Measurements from ENCODE around the gene CACNB2.
"Not testable (repeated sequence)": the region's sequence is repeated elsewhere in the genome, so short reads cannot be mapped to it uniquely, and the experiment has no call there.

Gene CACNB2

DNA sequence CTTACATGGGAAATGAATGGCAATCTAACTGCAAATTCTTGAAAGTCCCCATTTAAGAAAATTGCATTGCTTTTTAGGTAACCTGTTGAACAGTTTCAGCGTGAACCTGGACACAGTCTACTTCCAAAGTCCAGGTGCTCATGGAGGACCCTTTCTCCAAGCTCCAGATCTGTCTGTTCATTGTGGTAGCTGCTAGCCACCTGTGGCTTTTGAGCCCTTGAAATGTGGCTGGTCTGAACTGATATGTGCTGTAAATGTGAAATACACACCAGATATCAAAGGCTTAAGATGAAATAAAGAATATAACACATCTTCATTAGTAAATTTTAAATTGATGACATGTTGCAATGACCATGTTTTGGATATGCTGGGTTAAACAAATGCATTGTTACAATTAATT, 4.2 kb downstream of the CACNB2 start:
- TF ChIP-seq, protein P1, sequence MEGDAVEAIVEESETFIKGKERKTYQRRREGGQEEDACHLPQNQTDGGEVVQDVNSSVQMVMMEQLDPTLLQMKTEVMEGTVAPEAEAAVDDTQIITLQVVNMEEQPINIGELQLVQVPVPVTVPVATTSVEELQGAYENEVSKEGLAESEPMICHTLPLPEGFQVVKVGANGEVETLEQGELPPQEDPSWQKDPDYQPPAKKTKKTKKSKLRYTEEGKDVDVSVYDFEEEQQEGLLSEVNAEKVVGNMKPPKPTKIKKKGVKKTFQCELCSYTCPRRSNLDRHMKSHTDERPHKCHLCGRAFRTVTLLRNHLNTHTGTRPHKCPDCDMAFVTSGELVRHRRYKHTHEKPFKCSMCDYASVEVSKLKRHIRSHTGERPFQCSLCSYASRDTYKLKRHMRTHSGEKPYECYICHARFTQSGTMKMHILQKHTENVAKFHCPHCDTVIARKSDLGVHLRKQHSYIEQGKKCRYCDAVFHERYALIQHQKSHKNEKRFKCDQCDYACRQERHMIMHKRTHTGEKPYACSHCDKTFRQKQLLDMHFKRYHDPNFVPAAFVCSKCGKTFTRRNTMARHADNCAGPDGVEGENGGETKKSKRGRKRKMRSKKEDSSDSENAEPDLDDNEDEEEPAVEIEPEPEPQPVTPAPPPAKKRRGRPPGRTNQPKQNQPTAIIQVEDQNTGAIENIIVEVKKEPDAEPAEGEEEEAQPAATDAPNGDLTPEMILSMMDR (IDR thresholded peaks at IDR 0.05; ENCODE audit: borderline replicate concordance, insufficient read depth, low read depth, low read length) = no peak
- no peak overlapping the region for H3K4me3 ChIP-seq (ENCODE audit: low read depth, low read length)

DNA sequence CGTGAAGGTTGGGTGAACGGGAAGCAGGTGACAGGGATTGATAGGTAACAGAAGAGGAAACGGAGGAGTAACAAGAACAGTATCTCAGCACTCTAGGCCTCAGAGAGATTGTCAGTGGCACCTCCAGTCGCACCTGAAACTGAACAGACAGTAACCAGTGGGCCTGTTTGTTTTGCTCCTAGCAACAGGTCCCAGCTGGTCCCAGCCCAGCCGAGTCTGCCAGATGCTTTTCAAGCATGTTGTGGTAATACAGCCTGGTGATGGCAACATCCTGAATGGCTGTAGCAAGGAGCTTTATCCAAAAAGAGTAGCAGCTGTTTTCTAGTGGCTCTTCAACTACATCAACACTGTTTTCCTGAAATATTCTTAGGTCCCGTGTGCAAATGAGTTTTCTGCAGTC, 4.7 kb downstream of the CACNB2 start:
- H3K4me3 ChIP-seq (ENCODE audit: low read depth, low read length) = no peak overlapping the region
- TF ChIP-seq, protein P1 (IDR thresholded peaks at IDR 0.05; ENCODE audit: borderline replicate concordance, insufficient read depth, low read depth, low read length) = no peak

DNA sequence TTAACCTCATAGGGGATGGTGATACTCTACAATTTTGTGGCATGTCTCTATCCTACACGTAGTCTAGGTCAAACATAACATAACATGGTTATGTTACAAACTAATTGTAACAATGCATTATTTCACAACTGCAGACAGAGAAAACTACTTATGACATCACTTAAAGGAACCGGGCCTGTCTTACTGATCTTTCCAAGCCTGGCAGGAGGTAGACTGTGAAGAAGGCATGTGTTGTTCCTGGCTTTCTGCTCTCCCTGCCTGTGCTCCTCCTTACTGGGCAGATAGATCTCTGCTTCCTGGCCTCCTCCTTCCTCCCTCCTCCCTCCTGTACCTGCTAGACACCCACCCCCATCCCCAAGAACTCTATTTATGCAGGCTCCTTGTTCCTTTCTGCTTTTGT, 5.4 kb downstream of the CACNB2 start:
- H3K4me3 ChIP-seq (ENCODE audit: low read depth, low read length) = no peak overlapping the region
- TF ChIP-seq, protein P1 (IDR thresholded peaks at IDR 0.05; ENCODE audit: borderline replicate concordance, insufficient read depth, low read depth, low read length) = no peak

DNA sequence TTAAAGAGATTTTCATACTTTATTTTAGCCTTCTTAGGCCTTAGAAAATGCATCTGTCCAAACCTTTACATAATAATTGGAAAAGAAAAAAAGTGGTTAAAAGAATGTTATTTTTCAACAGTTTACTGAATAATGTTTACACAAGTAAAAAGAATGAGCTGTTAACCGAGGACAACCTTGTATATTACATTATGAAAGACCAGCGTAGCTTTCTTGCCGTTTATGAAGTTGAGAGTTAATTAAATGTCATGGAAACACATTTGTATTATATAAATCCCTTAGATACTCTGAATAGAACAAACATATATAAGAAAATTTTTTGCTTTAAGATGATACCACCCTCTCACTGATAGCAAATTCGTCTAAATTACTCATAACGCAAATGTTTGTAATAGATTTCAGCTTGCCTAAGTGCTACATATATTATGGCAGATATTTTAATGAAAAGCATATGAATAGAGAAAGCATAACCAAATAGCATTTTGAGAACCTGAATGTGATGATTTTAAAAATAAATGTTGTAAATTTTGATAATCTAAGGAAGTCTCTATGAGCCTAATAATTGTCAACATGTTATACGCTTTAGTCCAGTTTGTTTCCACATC, 9.1 kb downstream of the CACNB2 start:
- no peak overlapping the region for H3K4me3 ChIP-seq (ENCODE audit: low read depth, low read length)
- TF ChIP-seq, protein P1 (IDR thresholded peaks at IDR 0.05; ENCODE audit: borderline replicate concordance, insufficient read depth, low read depth, low read length) = no peak

DNA sequence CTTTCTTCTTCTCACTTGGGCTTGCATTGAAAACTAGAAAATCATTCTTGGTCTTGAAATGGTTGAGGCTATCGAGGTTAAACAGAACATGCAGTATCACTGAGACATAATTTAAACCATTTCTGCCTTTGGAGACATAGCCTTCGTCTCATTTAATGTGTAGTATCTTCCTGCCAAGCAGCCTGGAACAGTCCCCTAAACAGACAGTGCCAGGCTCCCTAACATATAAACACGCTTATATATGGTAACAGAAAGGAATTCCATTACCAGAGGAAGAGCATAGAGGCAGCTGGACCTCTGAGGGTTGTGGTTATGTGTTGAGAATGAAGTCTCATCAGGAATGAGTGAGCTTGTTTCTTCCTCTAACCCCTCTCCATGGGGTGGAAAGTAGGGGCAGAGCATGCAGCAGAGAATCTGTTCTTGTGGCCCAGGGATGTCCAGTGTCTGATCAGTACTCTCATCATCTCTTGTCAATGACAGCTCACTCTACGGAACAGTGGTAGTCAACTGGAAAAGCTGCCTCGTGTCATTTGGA, 11.2 kb downstream of the CACNB2 start:
- H3K4me3 ChIP-seq (ENCODE audit: low read depth, low read length) = no peak overlapping the region
- TF ChIP-seq, protein P1 (IDR thresholded peaks at IDR 0.05; ENCODE audit: borderline replicate concordance, insufficient read depth, low read depth, low read length) = no peak

DNA sequence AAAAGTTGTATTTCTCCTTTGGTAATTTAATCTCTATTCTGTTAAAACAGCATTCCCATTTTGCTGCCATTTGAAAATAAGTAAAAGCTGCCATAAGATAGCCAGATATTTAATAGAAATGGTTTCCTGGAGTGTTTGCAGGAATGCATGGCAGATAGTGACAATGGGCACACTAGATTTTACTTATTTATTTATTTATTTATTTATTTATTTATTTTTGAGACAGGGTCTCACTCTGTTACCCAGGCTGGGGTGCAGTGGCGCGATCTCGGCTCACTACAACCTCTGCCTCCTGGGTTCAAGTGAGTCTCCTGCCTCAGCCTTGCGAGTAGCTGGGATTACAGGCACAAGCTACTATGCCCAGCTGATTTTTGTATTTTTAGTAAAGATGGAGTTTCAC, 13.2 kb downstream of the CACNB2 start:
- not testable (repeated sequence) for H3K4me3 ChIP-seq (ENCODE audit: low read depth, low read length)

DNA sequence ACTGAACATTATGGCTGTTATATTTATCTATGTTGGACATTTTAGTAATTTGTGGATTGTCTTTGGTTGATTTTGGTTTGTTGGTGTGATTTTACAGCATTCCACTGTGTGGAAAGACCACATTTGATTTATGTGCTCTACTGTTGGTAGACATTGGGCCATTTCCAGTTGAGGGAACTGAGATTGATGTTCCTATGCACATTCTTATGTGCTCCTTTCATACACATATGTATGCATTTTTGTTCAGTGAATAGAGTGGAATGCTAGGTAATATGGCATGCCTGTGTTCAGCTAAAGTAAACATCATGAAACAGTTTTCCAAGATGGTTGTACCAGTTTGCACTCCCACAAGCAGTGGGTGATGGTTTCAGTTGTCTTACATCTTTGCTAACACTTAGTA, 15.1 kb downstream of the CACNB2 start:
- H3K4me3 ChIP-seq (ENCODE audit: low read depth, low read length) = no peak overlapping the region
- TF ChIP-seq, protein P1 (IDR thresholded peaks at IDR 0.05; ENCODE audit: borderline replicate concordance, insufficient read depth, low read depth, low read length) = no peak

DNA sequence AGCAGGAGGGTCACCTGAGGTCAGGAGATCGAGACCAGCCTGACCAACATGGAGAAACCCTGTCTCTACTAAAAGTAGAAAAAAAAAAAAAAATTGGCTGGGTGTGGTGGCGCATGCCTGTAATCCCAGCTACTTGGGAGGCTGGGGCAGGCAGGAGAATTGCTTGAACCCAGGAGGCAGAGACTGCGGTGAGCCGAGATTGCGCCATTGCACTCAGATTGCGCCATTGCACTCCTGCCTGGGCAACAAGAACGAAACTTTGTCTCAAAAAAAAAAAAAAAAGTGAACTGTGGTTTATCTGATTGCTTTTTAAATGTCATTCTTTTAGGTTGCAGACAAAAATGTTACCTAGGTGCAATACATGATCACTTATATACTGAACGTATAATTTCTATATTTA, 16.6 kb downstream of the CACNB2 start:
- not testable (repeated sequence) for H3K4me3 ChIP-seq (ENCODE audit: low read depth, low read length)
